Lower leg skin (tissue), 4 donors: ENCODE measurements around the gene PARP15. TPM values are rescaled to one million over a fixed set of nuclear protein-coding genes. Genes with fewer than 3 reads are reported as not detected.

Source experiments
- DNase-seq, 2 donors: peaks; one replicate each; pipeline ENCODE4 v3.0.0-alpha.2; 2019; ENCODE audit warnings: low spot score in 2 of 2
- H3K4me3 ChIP-seq: fragments of 200-600 bp; sonication (generic); 2 replicates; pipeline ENCODE4 v1.5.1; 2017; ENCODE audit warnings: mild to moderate bottlenecking, low read depth; ENCODE audit not compliant: poor library complexity, severe bottlenecking
- POLR2A ChIP-seq, 2 donors: fragments of 450-650 bp; IDR thresholded peaks; one replicate each; pipeline ENCODE4 v1.6.1; 2016 to 2017; ENCODE audit warnings: antibody characterized with exemption in 2 of 2, mild to moderate bottlenecking in 1 of 2, moderate library complexity in 1 of 2
- WGBS, 2 donors: methylation state at CpG; one replicate each; pipeline ENCODE4 v1.1.5; 2018; 5-methylcytosine and 5-hydroxymethylcytosine counted together
- intact Hi-C: fragments of 100-400 bp; cut with DNase I; formaldehyde crosslinking; loops from one replicate; pipeline ENCODE4 v1.15.0; 2023; ENCODE audit warnings: low total_unique reads
- total RNA-seq, 4 donors: library from RNA; depleted of rRNA; stranded (reverse); fragments of >200 nt; gene quantifications; one replicate each; pipeline ENCODE4 v1.1.0, GENCODE V29; 2016
- TF ChIP-seq, protein P1 (sequence below), 3 donors: fragments of 450-650 bp; IDR thresholded peaks; one replicate each; pipeline ENCODE4 v1.5.1; 2016; ENCODE audit warnings: antibody characterized with exemption in 3 of 3, mild to moderate bottlenecking in 3 of 3, moderate library complexity in 2 of 3

The PARP15 gene
- total RNA-seq, 4 donors from 2014 or later, result 0.29 to 0.71 (median 0.38) TPM; not detected in 1

GRCh38 chr3:122620399-122620798, 42.9 kb downstream of the PARP15 start:
- H3K4me3 ChIP-seq, result no peak overlapping the region
- intact Hi-C loops, result no loop called here
- DNase-seq, result no peak
- no peak for TF ChIP-seq POLR2A (IDR thresholded peaks at IDR 0.05)
- TF ChIP-seq, protein P1, sequence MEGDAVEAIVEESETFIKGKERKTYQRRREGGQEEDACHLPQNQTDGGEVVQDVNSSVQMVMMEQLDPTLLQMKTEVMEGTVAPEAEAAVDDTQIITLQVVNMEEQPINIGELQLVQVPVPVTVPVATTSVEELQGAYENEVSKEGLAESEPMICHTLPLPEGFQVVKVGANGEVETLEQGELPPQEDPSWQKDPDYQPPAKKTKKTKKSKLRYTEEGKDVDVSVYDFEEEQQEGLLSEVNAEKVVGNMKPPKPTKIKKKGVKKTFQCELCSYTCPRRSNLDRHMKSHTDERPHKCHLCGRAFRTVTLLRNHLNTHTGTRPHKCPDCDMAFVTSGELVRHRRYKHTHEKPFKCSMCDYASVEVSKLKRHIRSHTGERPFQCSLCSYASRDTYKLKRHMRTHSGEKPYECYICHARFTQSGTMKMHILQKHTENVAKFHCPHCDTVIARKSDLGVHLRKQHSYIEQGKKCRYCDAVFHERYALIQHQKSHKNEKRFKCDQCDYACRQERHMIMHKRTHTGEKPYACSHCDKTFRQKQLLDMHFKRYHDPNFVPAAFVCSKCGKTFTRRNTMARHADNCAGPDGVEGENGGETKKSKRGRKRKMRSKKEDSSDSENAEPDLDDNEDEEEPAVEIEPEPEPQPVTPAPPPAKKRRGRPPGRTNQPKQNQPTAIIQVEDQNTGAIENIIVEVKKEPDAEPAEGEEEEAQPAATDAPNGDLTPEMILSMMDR (IDR thresholded peaks at IDR 0.05), result no peak
- WGBS, 2 donors, result 60 to 65% methylated on average over 4 of the region's 4 CpGs

DNA sequence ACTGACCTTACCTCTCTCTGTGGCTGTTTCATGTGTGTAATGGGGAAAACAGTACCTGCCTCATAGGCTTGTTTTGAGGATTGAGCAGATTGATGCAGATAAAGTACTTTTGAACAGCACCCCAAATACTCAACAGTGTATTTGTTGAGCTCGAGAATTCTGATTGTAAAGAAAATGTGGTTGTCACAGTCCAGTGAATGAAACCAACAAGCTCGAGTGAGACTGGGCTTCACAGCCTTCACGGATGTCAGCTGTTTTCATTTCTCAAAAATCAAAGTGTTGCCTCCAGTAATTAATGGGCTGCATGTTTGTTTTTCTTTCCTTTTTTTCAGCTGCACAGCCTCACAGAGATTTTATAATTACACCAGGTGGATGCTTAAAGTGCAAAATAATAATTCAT, 43.7 kb downstream of the PARP15 start:
- no peak overlapping the region for H3K4me3 ChIP-seq
- no peak for DNase-seq
- WGBS, 2 donors, result 48 to 50% methylated on average over 3 of the region's 3 CpGs
- intact Hi-C loops, result no loop called here
- TF ChIP-seq, protein P1 (IDR thresholded peaks at IDR 0.05), result no peak
- no peak for TF ChIP-seq POLR2A (IDR thresholded peaks at IDR 0.05)

- TF ChIP-seq, protein P1 (IDR thresholded peaks at IDR 0.05), result no peak
- TF ChIP-seq POLR2A (IDR thresholded peaks at IDR 0.05), result no peak
- WGBS, 2 donors, result 82 to 88% methylated on average over 8 of the region's 8 CpGs
Observed at GRCh38 chr3:122623031-122623829, 45.8 kb downstream of the PARP15 start.

DNA sequence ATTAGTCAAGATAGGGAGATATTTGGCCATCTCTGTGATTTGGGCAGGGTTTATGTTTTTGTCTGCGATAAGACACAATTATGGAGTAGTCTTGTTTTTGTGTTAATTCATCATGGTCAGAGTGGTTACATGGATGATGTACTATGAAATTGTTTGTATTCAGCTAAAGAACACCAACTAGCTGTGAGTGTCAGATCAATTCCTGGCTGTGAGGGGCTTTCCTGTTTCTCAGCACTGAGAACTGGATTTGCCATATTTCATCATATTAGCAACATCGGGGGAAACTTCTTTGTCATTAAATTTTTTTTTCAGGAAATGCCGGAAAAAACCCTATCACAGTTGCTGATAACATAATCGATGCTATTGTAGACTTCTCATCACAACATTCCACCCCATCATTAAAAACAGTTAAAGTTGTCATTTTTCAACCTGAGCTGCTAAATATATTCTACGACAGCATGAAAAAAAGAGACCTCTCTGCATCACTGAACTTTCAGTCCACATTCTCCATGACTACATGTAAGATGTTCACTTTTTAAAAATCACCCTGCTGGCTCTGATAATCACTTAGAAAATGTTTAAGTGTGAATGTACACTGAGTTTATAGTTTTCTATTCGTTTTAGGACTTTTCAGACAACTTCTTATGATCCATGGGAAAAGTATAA, 49.2 kb downstream of the PARP15 start:
- TF ChIP-seq POLR2A (IDR thresholded peaks at IDR 0.05), result no peak
- TF ChIP-seq, protein P1 (IDR thresholded peaks at IDR 0.05), result no peak
- 80 to 82% methylated on average over 6 of the region's 6 CpGs for WGBS, 2 donors
- H3K4me3 ChIP-seq, result no peak overlapping the region
- intact Hi-C loops, result no loop called here
- no peak for DNase-seq

More at GRCh38 chr3:122623031-122623829, 45.8 kb downstream of the PARP15 start:
- H3K4me3 ChIP-seq, result no peak overlapping the region
- intact Hi-C loops, result no loop called here
- no peak for DNase-seq

DNA sequence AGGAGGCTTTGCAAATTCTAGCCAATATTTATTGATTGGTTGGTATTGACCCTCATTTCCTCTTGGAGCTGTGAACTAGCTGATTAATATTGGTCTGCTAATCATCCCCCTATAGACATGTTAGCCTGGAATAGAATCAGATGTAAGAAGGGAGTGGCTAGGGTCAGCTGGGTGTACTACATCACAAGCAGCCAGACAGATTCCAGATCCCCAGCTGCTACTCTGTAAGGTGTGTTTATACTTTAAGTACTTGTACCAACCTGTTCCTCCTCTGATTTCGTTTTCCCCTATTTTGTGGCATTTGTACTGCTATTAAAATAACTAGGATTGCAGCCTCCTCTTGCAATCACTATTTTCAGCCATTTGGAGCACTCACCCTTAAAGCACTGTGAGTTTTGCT, 49.9 kb downstream of the PARP15 start:
- no peak overlapping the region for H3K4me3 ChIP-seq
- intact Hi-C loops, result no loop called here
- DNase-seq, result no peak
- TF ChIP-seq POLR2A (IDR thresholded peaks at IDR 0.05), result no peak
- TF ChIP-seq, protein P1 (IDR thresholded peaks at IDR 0.05), result no peak
- 12 to 30% methylated on average over 1 of the region's 1 CpG for WGBS, 2 donors
